HepG2 (cell line): ENCODE data around the gene GDF9. TPM values are rescaled to one million over a fixed set of nuclear protein-coding genes. Genes with fewer than 3 reads are reported as not detected.

ENCODE experiments used
- ATF3 ChIP-seq: sonication (generic); formaldehyde crosslinking; IDR thresholded peaks from 2 replicates; pipeline ENCODE4 v1.4.0; 2020; ENCODE audit warnings: missing genetic modification reagents
- ATRX ChIP-seq: sonication (generic); formaldehyde crosslinking; IDR thresholded peaks from 2 replicates; pipeline ENCODE4 v1.4.0; 2020; ENCODE audit warnings: missing genetic modification reagents, borderline replicate concordance
- BATF2 ChIP-seq: sonication (generic); formaldehyde crosslinking; IDR thresholded peaks from 2 replicates; pipeline ENCODE4 v1.8.0; 2022; ENCODE audit warnings: mild to moderate bottlenecking, missing genetic modification reagents, moderate library complexity
- BRCA1 ChIP-seq: sonication (generic); formaldehyde crosslinking; IDR thresholded peaks from 2 replicates; pipeline ENCODE4 v1.4.0; 2020; ENCODE audit warnings: missing genetic modification reagents
- CBFB ChIP-seq: sonication (generic); formaldehyde crosslinking; IDR thresholded peaks from 2 replicates; pipeline ENCODE4 v1.4.0; 2020; ENCODE audit warnings: missing genetic modification reagents
- CEBPB ChIP-seq: IDR thresholded peaks from 2 replicates; pipeline ENCODE4 v1.6.1; 2011; ENCODE audit warnings: low read depth, low read length, improper control_type of control experiment, borderline replicate concordance
- DNMT1 ChIP-seq: sonication (generic); formaldehyde crosslinking; IDR thresholded peaks from 2 replicates; pipeline ENCODE4 v1.5.1; 2020; ENCODE audit warnings: mild to moderate bottlenecking, missing genetic modification reagents
- HDAC1 ChIP-seq: sonication (generic); formaldehyde crosslinking; IDR thresholded peaks from 2 replicates; pipeline ENCODE4 v1.5.1; 2020; ENCODE audit warnings: mild to moderate bottlenecking, missing genetic modification reagents
- HDAC2 ChIP-seq: sonication (generic); formaldehyde crosslinking; IDR thresholded peaks from 2 replicates; pipeline ENCODE4 v1.4.0; 2020; ENCODE audit warnings: missing genetic modification reagents
- KLF6 ChIP-seq: IDR thresholded peaks from 2 replicates; pipeline ENCODE4 v1.8.0; 2016; ENCODE audit warnings: missing biosample characterization, missing genetic modification reagents
- MEIS1 ChIP-seq: sonication (generic); formaldehyde crosslinking; IDR thresholded peaks from 2 replicates; pipeline ENCODE4 v1.9.0; 2021; ENCODE audit warnings: mild to moderate bottlenecking, missing genetic modification reagents, moderate library complexity, borderline replicate concordance
- MIXL1 ChIP-seq: IDR thresholded peaks from 2 replicates; pipeline ENCODE4 v1.6.1; 2016
- POLR2A ChIP-seq, 2 experiments: IDR thresholded peaks; 2 replicates each; pipeline ENCODE4 v1.6.1; 2011; ENCODE audit warnings: low read depth in 2 of 2, low read length in 2 of 2, mild to moderate bottlenecking in 1 of 2, moderate library complexity in 1 of 2; ENCODE audit not compliant: insufficient read depth in 1 of 2
- SMARCC2 ChIP-seq: fragments of 450-650 bp; IDR thresholded peaks from 2 replicates; pipeline ENCODE4 v1.6.1; 2017; ENCODE audit warnings: antibody characterized with exemption, mild to moderate bottlenecking
- SOX6 ChIP-seq, 2 experiments: fragments of 450-650 bp in 1 of 2; sonication (generic) in 1 of 2; formaldehyde crosslinking in 1 of 2; IDR thresholded peaks; 2 replicates each; pipeline versions ENCODE4 v1.4.0 to v1.6.1; 2017 to 2020; ENCODE audit warnings: antibody characterized with exemption in 1 of 2, mild to moderate bottlenecking in 1 of 2, missing genetic modification reagents in 1 of 2
- THAP11 ChIP-seq: IDR thresholded peaks from 2 replicates; pipeline ENCODE4 v1.6.1; 2016; ENCODE audit warnings: missing biosample characterization, missing genetic modification reagents
- ZKSCAN8 ChIP-seq: IDR thresholded peaks from 2 replicates; pipeline ENCODE4 v1.6.1; 2016; ENCODE audit warnings: borderline replicate concordance, missing genetic modification reagents, missing compliant biosample characterization
- ZNF138 ChIP-seq: sonication (generic); formaldehyde crosslinking; IDR thresholded peaks from 2 replicates; pipeline ENCODE4 v1.5.0; 2020; ENCODE audit warnings: mild to moderate bottlenecking, low read depth, missing genetic modification reagents
- ZNF331 ChIP-seq: sonication (generic); formaldehyde crosslinking; IDR thresholded peaks from 2 replicates; pipeline ENCODE4 v1.4.0; 2020; ENCODE audit warnings: missing genetic modification reagents
- ZNF512B ChIP-seq: sonication (generic); formaldehyde crosslinking; IDR thresholded peaks from 2 replicates; pipeline ENCODE4 v1.5.1; 2020; ENCODE audit warnings: missing genetic modification reagents, mild to moderate bottlenecking, borderline replicate concordance
- ZNF615 ChIP-seq: sonication (generic); formaldehyde crosslinking; IDR thresholded peaks from 2 replicates; pipeline ENCODE4 v1.5.0; 2020; ENCODE audit warnings: mild to moderate bottlenecking, missing genetic modification reagents, borderline replicate concordance
- ZNF687 ChIP-seq: sonication (generic); formaldehyde crosslinking; IDR thresholded peaks from 2 replicates; pipeline ENCODE4 v1.5.1; 2020; ENCODE audit warnings: mild to moderate bottlenecking, missing genetic modification reagents, moderate library complexity
- polyA plus RNA-seq, 8 experiments: library from polyadenylated mRNA; depleted of rRNA in 3 of 8; stranded (reverse) in 7 of 8; unstranded in 1 of 8; fragments of >200 nt; fragmentation: Illumina TruSeq in 4 of 8; extraction: Trizol in 4 of 8; gene quantifications; 2 replicates each; pipeline versions ENCODE4 v1.2.1 to v1.2.3, GENCODE V29; 2011 to 2016; ENCODE audit warnings: low read depth in 4 of 8, missing spikeins in 1 of 8, mixed read lengths in 1 of 8; ENCODE audit not compliant: insufficient read depth in 1 of 8
- total RNA-seq, 5 experiments: library from RNA; depleted of rRNA; stranded (reverse); fragments of >200 nt; fragmentation: Illumina TruSeq; extraction: Trizol; gene quantifications; 2 replicates each; pipeline ENCODE4 v1.2.3, GENCODE V29; 2016; ENCODE audit warnings: low read depth in 1 of 5

Gene GDF9
- total and polyA plus RNA-seq, 2 of the 13 experiments (the other 11 are each of a cell fraction or from before 2014, with no cell fraction given), result 0.33 to 0.38 TPM

GRCh38 chr5:132839426-132840301 lies 26.6 kb downstream of the GDF9 start (continued):
- TF ChIP-seq ATF3, result 0 out of 2 replicates have a peak, but pooled peaks have one; percentile 20
- TF ChIP-seq SMARCC2, result no peak
- TF ChIP-seq ATRX, result no peak
- no peak; the same call in 1 of the 2 replicates for TF ChIP-seq MIXL1 (CRISPR knock-in tag)
- peak; percentile 84 for TF ChIP-seq ZNF331 (CRISPR knock-in tag)
- peak; percentile 72 for TF ChIP-seq HDAC2 (CRISPR knock-in tag)
- TF ChIP-seq BRCA1 (CRISPR knock-in tag), result 0 out of 2 replicates have a peak, but pooled peaks have one; percentile 46
- no peak for TF ChIP-seq SOX6 (IDR thresholded peaks at IDR 0.05)
- TF ChIP-seq SOX6 (CRISPR knock-in tag; IDR thresholded peaks at IDR 0.05), result peak; percentile 88
- TF ChIP-seq BATF2 (CRISPR knock-in tag), result no peak
- TF ChIP-seq CEBPB, result peak; percentile 93
- TF ChIP-seq CBFB, result peak; percentile 14; the same call in 1 of the 2 replicates
- peak; percentile 74; the same call in 1 of the 2 replicates for TF ChIP-seq HDAC1
- peak; percentile 55 to 57; a peak in 3 of 4 replicates for TF ChIP-seq POLR2A (IDR thresholded peaks at IDR 0.05; ENCODE audit: insufficient read depth in 1 of 2, low read depth in 2 of 2, low read length in 2 of 2)
- TF ChIP-seq ZKSCAN8 (CRISPR knock-in tag), result peak; percentile 85
- no peak for TF ChIP-seq DNMT1
- no peak for TF ChIP-seq ZNF138 (CRISPR knock-in tag)
- no peak; the same call in 1 of the 2 replicates for TF ChIP-seq MEIS1
- no peak for TF ChIP-seq ZNF687 (CRISPR knock-in tag)
- TF ChIP-seq ZNF615 (CRISPR knock-in tag), result no peak
- peak; percentile 67 for TF ChIP-seq KLF6 (CRISPR knock-in tag)
- peak; percentile 47; the same call in 1 of the 2 replicates for TF ChIP-seq THAP11 (CRISPR knock-in tag)
- peak; percentile 87; the same call in 1 of the 2 replicates for TF ChIP-seq ZNF512B (CRISPR knock-in tag)
